ENCODE measurements around the gene ABTB2. TPM values are rescaled to one million over a fixed set of nuclear protein-coding genes. Genes with fewer than 3 reads are reported as not detected.

ABTB2 gene
- total and polyA plus RNA-seq, 9 of the 15 experiments (the other 6 are each of a cell fraction or from before 2014, with no cell fraction given): 0.03 to 0.18 (median 0.12) TPM; not detected in 2

DNA sequence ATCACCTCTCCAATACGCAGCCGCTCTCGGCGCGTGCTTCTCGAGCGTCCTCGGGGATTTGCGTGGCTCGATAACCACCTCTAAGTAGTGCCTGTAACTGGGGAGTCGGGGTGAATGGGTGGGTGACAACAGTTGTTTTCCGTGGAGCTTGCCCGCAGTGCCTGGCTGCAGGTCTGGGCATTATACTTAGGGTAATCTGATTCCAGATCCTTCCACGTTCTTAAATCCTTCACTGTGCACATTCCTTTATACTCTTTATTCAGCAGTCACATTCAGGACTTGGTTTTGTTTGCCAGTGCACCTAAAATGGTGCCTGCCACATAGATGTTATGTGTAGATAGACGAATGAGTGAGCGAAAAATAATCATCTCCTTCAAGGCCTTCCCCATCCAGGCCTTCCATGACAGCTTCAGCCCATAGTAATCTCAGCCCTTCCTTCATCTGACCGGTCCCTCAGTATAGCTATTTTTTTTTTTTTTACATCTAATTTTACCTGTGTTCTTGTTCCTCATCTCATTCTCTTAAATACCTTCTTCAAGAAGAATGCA, 251.8 kb downstream of the ABTB2 start:
- H3K36me3 ChIP-seq (ENCODE audit: control insufficient read depth, insufficient read depth, low read length): peaks cover 65% of the 10 kb centered on the region
- peak overlapping the region; percentile 83 for H3K4me3 ChIP-seq
- FAIRE-seq (no peak), ATAC-seq (peak; percentile 54), DNase-seq (ENCODE audit: extremely low read depth in 1 of 4, low spot score in 3 of 4) (peak in 3 of 4 experiments; percentile 22 to 54 (median 52))
- peaks cover 0 to 6% of the 10 kb centered on the region in 2 experiments; a peak in 3 of 5 replicates for H3K4me1 ChIP-seq (replicated peaks in 1 of 2; ENCODE audit: control insufficient read depth in 2 of 2, insufficient read depth in 2 of 2, low read length in 2 of 2)
- TSS peak; percentile 36 for BruUV-seq (replicated peaks)
- H3K79me2 ChIP-seq (ENCODE audit: control insufficient read depth, insufficient read depth, low read length): peaks cover 51% of the 10 kb centered on the region
- H3K27me3 ChIP-seq (ENCODE audit: control insufficient read depth in 2 of 2, insufficient read depth in 2 of 2, low read length in 2 of 2): no peaks in the 10 kb centered on the region
- no peaks in the 10 kb centered on the region for H4K20me1 ChIP-seq (replicated peaks; ENCODE audit: control insufficient read depth, insufficient read depth, low read length)
- no peaks in the 10 kb centered on the region for H3K9me3 ChIP-seq (replicated peaks; ENCODE audit: control insufficient read depth, insufficient read depth, low read depth, low read length)
- CTCF ChIA-PET (ENCODE audit: low intra/inter-chr PET ratio): no interaction called here
- peak overlapping the region; percentile 98 for H3K27ac ChIP-seq (ENCODE audit: extremely low read depth, low read depth, low read length)
- H3K9me1 ChIP-seq (ENCODE audit: control insufficient read depth, insufficient read depth, low read length): no peaks in the 10 kb centered on the region
- in situ Hi-C loops (cut with MboI): no loop called here
- POLR2A ChIA-PET: interaction anchor here (0.6 to 2.4 kb wide), 26 partner anchors 8 to 174 kb away, joined by 3 to 14 read pairs (median 3); partner anchors contain the start of gene CAPRIN1
- 0% methylated on average over 17 of the region's 17 CpGs for WGBS (ENCODE audit: insufficient coverage, low coverage, missing lambda C conversion rate)
- H2AFZ ChIP-seq (ENCODE audit: low read depth, low read length): peak overlapping the region; percentile 96
- H3K4me2 ChIP-seq (ENCODE audit: insufficient read depth, low read length): peak overlapping the region; percentile 97
- peak overlapping the region; percentile 92 to 93 for H3K9ac ChIP-seq (ENCODE audit: insufficient read depth in 1 of 2, low read depth in 2 of 2, low read length in 2 of 2)
- intact Hi-C loops (cut with micrococcal nuclease): loop anchor here (2.0 kb wide), 2 partner anchors 53 to 109 kb away; no protein-coding TSS in a partner anchor
- TF ChIP-seq DNMT1 (IDR thresholded peaks at IDR 0.05) (no peak), SP2 (IDR thresholded peaks at IDR 0.05; ENCODE audit: extremely low read depth, low read depth, low read length, poor library complexity, severe bottlenecking) (no peak), CBX3 (IDR thresholded peaks at IDR 0.05; ENCODE audit: borderline replicate concordance in 1 of 2, low read length in 2 of 2) (no peak), ZNF354B (CRISPR knock-in tag; IDR thresholded peaks at IDR 0.05) (no peak), IRF1 (CRISPR knock-in tag; IDR thresholded peaks at IDR 0.05; ENCODE audit: borderline replicate concordance) (no peak), EHMT2 (IDR thresholded peaks at IDR 0.05) (0 out of 2 replicates have a peak, but pooled peaks have one; percentile 14), PBX2 (CRISPR knock-in tag; IDR thresholded peaks at IDR 0.05; ENCODE audit: low read depth) (no peak), PBX2 (tag; conservative IDR thresholded peaks at IDR 0.05; ENCODE audit: low read depth) (no peak), ZSCAN29 (IDR thresholded peaks at IDR 0.05) (no peak), TCF3 (CRISPR knock-in tag; IDR thresholded peaks at IDR 0.05) (no peak), NFATC3 (IDR thresholded peaks at IDR 0.05) (no peak), YY1 (IDR thresholded peaks at IDR 0.05; ENCODE audit: borderline replicate concordance in 1 of 3, control insufficient read depth in 1 of 3, extremely low read depth in 1 of 3, insufficient read depth in 3 of 3, insufficient read length in 1 of 3, insufficient replicate concordance in 2 of 3, low read depth in 1 of 3, low read length in 2 of 3) (peak in 1 of 3 experiments; percentile 55), HCFC1 (IDR thresholded peaks at IDR 0.05; ENCODE audit: low read depth, low read length) (no peak), SIN3A (IDR thresholded peaks at IDR 0.05; ENCODE audit: borderline replicate concordance in 2 of 2, control insufficient read depth in 1 of 2, low read depth in 2 of 2, low read length in 2 of 2) (0 out of 4 replicates have a peak, but pooled peaks of 1 of the 2 experiments have one; percentile 7), PHB (CRISPR knock-in tag; IDR thresholded peaks at IDR 0.05) (no peak), ZNF717 (CRISPR knock-in tag; IDR thresholded peaks at IDR 0.05) (no peak), CCNT2 (IDR thresholded peaks at IDR 0.05; ENCODE audit: borderline replicate concordance, extremely low read depth, insufficient read length, low read depth, low read length) (no peak)
- TF ChIP-seq, protein P1, sequence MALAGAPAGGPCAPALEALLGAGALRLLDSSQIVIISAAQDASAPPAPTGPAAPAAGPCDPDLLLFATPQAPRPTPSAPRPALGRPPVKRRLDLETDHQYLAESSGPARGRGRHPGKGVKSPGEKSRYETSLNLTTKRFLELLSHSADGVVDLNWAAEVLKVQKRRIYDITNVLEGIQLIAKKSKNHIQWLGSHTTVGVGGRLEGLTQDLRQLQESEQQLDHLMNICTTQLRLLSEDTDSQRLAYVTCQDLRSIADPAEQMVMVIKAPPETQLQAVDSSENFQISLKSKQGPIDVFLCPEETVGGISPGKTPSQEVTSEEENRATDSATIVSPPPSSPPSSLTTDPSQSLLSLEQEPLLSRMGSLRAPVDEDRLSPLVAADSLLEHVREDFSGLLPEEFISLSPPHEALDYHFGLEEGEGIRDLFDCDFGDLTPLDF (CRISPR knock-in tag; IDR thresholded peaks at IDR 0.05): no peak

Data from K562 (cell line).